Measurements from ENCODE around the gene IFIT1.

The IFIT1 gene

DNA sequence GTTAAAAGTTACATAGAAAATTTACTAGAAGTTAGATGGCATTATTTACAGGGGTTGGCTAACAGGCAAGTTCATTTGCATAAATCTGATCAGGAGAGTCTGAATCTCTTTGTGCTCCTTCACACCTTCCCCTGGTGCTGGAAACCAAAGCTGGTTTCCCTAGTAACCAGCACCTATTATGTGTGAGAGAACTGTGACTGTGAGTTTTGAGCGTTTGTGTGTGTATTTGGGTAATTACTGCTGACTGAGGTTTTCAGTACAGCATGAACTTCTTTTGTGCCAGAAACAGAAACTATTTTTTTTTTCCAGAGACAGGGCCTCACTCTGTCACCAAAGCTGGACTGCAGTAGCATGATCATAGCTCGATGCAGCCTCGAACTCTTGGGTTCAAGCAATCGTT, 24.9 kb upstream of the IFIT1 start:
- H3F3A ChIP-seq (ENCODE audit: low read depth) = peaks cover 6% of the 10 kb centered on the region
- peaks cover 44% of the 10 kb centered on the region for H3K4me1 ChIP-seq (ENCODE audit: insufficient read depth, low read length, poor library complexity, severe bottlenecking)
- no peaks in the 10 kb centered on the region for H3K79me2 ChIP-seq (ENCODE audit: insufficient read depth, low read length)
- H3K9me3 ChIP-seq (ENCODE audit: insufficient read depth, low read depth, low read length) = no peaks in the 10 kb centered on the region
- no peak overlapping the region for H3K9ac ChIP-seq (ENCODE audit: low read depth, low read length, poor library complexity, severe bottlenecking)
- no peak overlapping the region for H3K4me3 ChIP-seq (ENCODE audit: low read length, poor library complexity, severe bottlenecking)
- no peaks in the 10 kb centered on the region for H4K20me1 ChIP-seq (ENCODE audit: insufficient read depth, low read length, poor library complexity, severe bottlenecking)
- H3K27me3 ChIP-seq (ENCODE audit: insufficient read depth, low read length, poor library complexity, severe bottlenecking) = no peaks in the 10 kb centered on the region
- no peak overlapping the region for H2AFZ ChIP-seq (ENCODE audit: low read length)
- no peaks in the 10 kb centered on the region for H3K9me2 ChIP-seq (replicated peaks; ENCODE audit: low read depth, low read length)
- no peaks in the 10 kb centered on the region for H3K36me3 ChIP-seq (ENCODE audit: insufficient read depth, low read length)
- no peak overlapping the region for H3K4me2 ChIP-seq (ENCODE audit: low read depth, low read length, poor library complexity, severe bottlenecking)
- TF ChIP-seq CTCF (conservative IDR thresholded peaks at IDR 0.05; ENCODE audit: low read length) = no peak
- no peak for TF ChIP-seq EZH2phosphoT487 (IDR thresholded peaks at IDR 0.05; ENCODE audit: borderline replicate concordance)

DNA sequence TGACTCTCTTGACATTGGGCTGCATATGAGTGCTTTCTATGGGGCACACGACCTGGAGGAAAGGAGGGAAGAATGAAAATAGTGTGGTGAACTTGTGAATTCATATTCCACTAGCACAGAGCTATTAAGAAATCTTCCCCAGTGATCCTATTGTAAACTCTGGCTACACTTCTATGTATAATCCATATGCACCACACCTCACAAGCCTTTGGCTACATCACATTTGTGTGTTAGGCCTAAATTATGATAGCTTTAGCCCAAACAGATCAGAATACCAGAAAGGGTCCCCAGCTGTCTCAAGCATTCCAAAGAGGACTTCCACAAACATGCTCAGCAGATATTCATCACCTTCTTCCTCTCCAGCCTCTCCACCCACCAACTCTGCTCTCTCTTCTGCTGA, 24.3 kb upstream of the IFIT1 start:
- Histone ChIP-seq H3K9me3 (ENCODE audit: insufficient read depth, low read depth, low read length) (no peaks in the 10 kb centered on the region), H3K9me2 (replicated peaks; ENCODE audit: low read depth, low read length) (no peaks in the 10 kb centered on the region), H3K9ac (ENCODE audit: low read depth, low read length, poor library complexity, severe bottlenecking) (no peak overlapping the region), H3K27me3 (ENCODE audit: insufficient read depth, low read length, poor library complexity, severe bottlenecking) (no peaks in the 10 kb centered on the region), H3K79me2 (ENCODE audit: insufficient read depth, low read length) (no peaks in the 10 kb centered on the region), H3K4me3 (ENCODE audit: low read length, poor library complexity, severe bottlenecking) (no peak overlapping the region), H2AFZ (ENCODE audit: low read length) (no peak overlapping the region), H3K4me1 (ENCODE audit: insufficient read depth, low read length, poor library complexity, severe bottlenecking) (peaks cover 38% of the 10 kb centered on the region), H3F3A (ENCODE audit: low read depth) (peaks cover 2% of the 10 kb centered on the region; the same call in 1 of the 2 replicates), H3K36me3 (ENCODE audit: insufficient read depth, low read length) (no peaks in the 10 kb centered on the region), H4K20me1 (ENCODE audit: insufficient read depth, low read length, poor library complexity, severe bottlenecking) (no peaks in the 10 kb centered on the region), H3K4me2 (ENCODE audit: low read depth, low read length, poor library complexity, severe bottlenecking) (no peak overlapping the region)
- TF ChIP-seq EZH2phosphoT487 (IDR thresholded peaks at IDR 0.05; ENCODE audit: borderline replicate concordance) (no peak), CTCF (conservative IDR thresholded peaks at IDR 0.05; ENCODE audit: low read length) (no peak)

GRCh38 chr10:89369156-89370105, 23.0 kb upstream of the IFIT1 start:
- Histone ChIP-seq H3K27me3 (ENCODE audit: insufficient read depth, low read length, poor library complexity, severe bottlenecking) (no peaks in the 10 kb centered on the region), H3F3A (ENCODE audit: low read depth) (peaks cover 2% of the 10 kb centered on the region; the same call in 1 of the 2 replicates), H4K20me1 (ENCODE audit: insufficient read depth, low read length, poor library complexity, severe bottlenecking) (no peaks in the 10 kb centered on the region), H3K36me3 (ENCODE audit: insufficient read depth, low read length) (no peaks in the 10 kb centered on the region), H3K9ac (ENCODE audit: low read depth, low read length, poor library complexity, severe bottlenecking) (peak overlapping the region; percentile 35), H2AFZ (ENCODE audit: low read length) (0 out of 2 replicates have a peak overlapping the region, but pooled peaks have one; percentile 13), H3K79me2 (ENCODE audit: insufficient read depth, low read length) (no peaks in the 10 kb centered on the region), H3K9me3 (ENCODE audit: insufficient read depth, low read depth, low read length) (no peaks in the 10 kb centered on the region), H3K4me3 (ENCODE audit: low read length, poor library complexity, severe bottlenecking) (peak overlapping the region; percentile 16), H3K9me2 (replicated peaks; ENCODE audit: low read depth, low read length) (no peaks in the 10 kb centered on the region), H3K4me2 (ENCODE audit: low read depth, low read length, poor library complexity, severe bottlenecking) (peak overlapping the region; percentile 43), H3K4me1 (ENCODE audit: insufficient read depth, low read length, poor library complexity, severe bottlenecking) (peaks cover 27% of the 10 kb centered on the region)
- TF ChIP-seq EZH2phosphoT487 (IDR thresholded peaks at IDR 0.05; ENCODE audit: borderline replicate concordance) (no peak), CTCF (conservative IDR thresholded peaks at IDR 0.05; ENCODE audit: low read length) (peak; percentile 97)
